AG04450 (cell line): ENCODE results near the gene FIZ1. TPM values are rescaled to one million over a fixed set of nuclear protein-coding genes. Genes with fewer than 3 reads are reported as not detected.
A peak's percentile ranks its signal among the peaks of the same experiment; 100 is the strongest.

ENCODE experiments used
- CTCF ChIA-PET: fragments of 300-600, 350-600 bp; formaldehyde crosslinking; extraction: SDS; loops from one replicate; lab custom pipeline; 2022; ENCODE audit warnings: antibody characterized with exemption, inconsistent platforms; lab: Charles Lee
- POLR2A ChIA-PET: fragments of 350-600 bp; formaldehyde crosslinking; extraction: SDS; loops from one replicate; lab custom pipeline; 2021; ENCODE audit warnings: antibody characterized with exemption, inconsistent platforms; lab: Yijun Ruan, JAX
- DNase-seq: peaks from one replicate; pipeline ENCODE4 v3.0.0-alpha.2; 2011; ENCODE audit warnings: low read depth, low spot score
- H3K27ac ChIP-seq: one replicate; pipeline ENCODE4 v1.5.1; 2012; ENCODE audit warnings: low read depth, low read length, control low read depth
- H3K27me3 ChIP-seq: one replicate; pipeline ENCODE4 v1.6.0; 2012; ENCODE audit warnings: low read length; ENCODE audit not compliant: control insufficient read depth, insufficient read depth
- H3K4me3 ChIP-seq: 2 replicates; pipeline ENCODE4 v1.5.1; 2011; ENCODE audit warnings: mild to moderate bottlenecking, low read depth, low read length, control low read depth
- H3K9me3 ChIP-seq: 2 replicates; pipeline ENCODE4 v1.5.1; 2012; ENCODE audit warnings: low read length; ENCODE audit not compliant: control insufficient read depth, insufficient read depth
- CTCF ChIP-seq: IDR thresholded peaks from 2 replicates; pipeline ENCODE4 v1.5.1; 2011; ENCODE audit warnings: low read depth, low read length, control low read depth, inconsistent platforms
- polyA plus RNA-seq: library from polyadenylated mRNA; depleted of rRNA; stranded (reverse); fragments of >200 nt; gene quantifications from 2 replicates; pipeline ENCODE4 v1.2.3, GENCODE V29; 2011

FIZ1 gene
- polyA plus RNA-seq, 1 experiment, result 3.7 TPM

GRCh38 chr19:55546822-55547614, 52.3 kb downstream of the FIZ1 start:
- CTCF ChIA-PET, result interaction anchor here (0.5 to 2.3 kb wide), 4 partner anchors 31 to 239 kb away, joined by 3 to 8 read pairs (median 4); no protein-coding TSS in a partner anchor
- no peak for TF ChIP-seq CTCF

GRCh38 chr19:55546011-55546410, 53.3 kb downstream of the FIZ1 start:
- DNase-seq, result no peak
- CTCF ChIA-PET, result interaction anchor here (1.2 kb wide), 1 partner anchor 87 kb away, joined by 3 read pairs; no protein-coding TSS in a partner anchor
- POLR2A ChIA-PET, result no interaction called here
- H3K27me3 ChIP-seq, result no peaks in the 10 kb centered on the region
- H3K9me3 ChIP-seq, result peaks cover 11% of the 10 kb centered on the region
- TF ChIP-seq CTCF, result no peak
- no peak overlapping the region for H3K4me3 ChIP-seq
- H3K27ac ChIP-seq, result no peak overlapping the region

More at GRCh38 chr19:55546822-55547614, 52.3 kb downstream of the FIZ1 start:
- peak; percentile 43 for DNase-seq
- POLR2A ChIA-PET, result interaction anchor here (0.5 to 1.5 kb wide), 6 partner anchors 12 to 77 kb away, joined by 3 to 9 read pairs (median 4); partner anchors contain the start of gene ZNF784
- Histone ChIP-seq H3K27me3 (no peaks in the 10 kb centered on the region), H3K4me3 (no peak overlapping the region), H3K27ac (peak overlapping the region; percentile 80), H3K9me3 (peaks cover 9% of the 10 kb centered on the region)

GRCh38 chr19:55545443-55545842, 53.9 kb downstream of the FIZ1 start, which contains the start of gene SBK3:
SBK3 (minus strand) TSS chr19:55545543; CDS start chr19:55545543, 0 bp downstream.
- ChIA-PET POLR2A (no interaction called here), CTCF (no interaction called here)
- H3K27me3 ChIP-seq, result no peaks in the 10 kb centered on the region
- H3K27ac ChIP-seq, result peak within 1 kb of the TSS; percentile 11
- H3K4me3 ChIP-seq, result no peak within 1 kb of the TSS
- H3K9me3 ChIP-seq, result peaks cover 12% of the 10 kb centered on the region
- no peak for DNase-seq
- TF ChIP-seq CTCF, result no peak

GRCh38 chr19:55544776-55545439, 54.4 kb downstream of the FIZ1 start:
- Histone ChIP-seq H3K9me3 (peaks cover 12% of the 10 kb centered on the region), H3K27me3 (no peaks in the 10 kb centered on the region), H3K27ac (no peak overlapping the region), H3K4me3 (no peak overlapping the region)
- DNase-seq, result no peak
- CTCF ChIA-PET, result no interaction called here
- POLR2A ChIA-PET, result interaction anchor here (0.5 kb wide), 1 partner anchor 11 kb away, joined by 3 read pairs; no protein-coding TSS in a partner anchor
- TF ChIP-seq CTCF, result no peak
